GM23248 (cell line): ENCODE results near the gene UPK1A. TPM values are rescaled to one million over a fixed set of nuclear protein-coding genes. Genes with fewer than 3 reads are reported as not detected.

Experiments
- DNase-seq: peaks from one replicate; pipeline ENCODE4 v3.0.0-alpha.2; 2015
- H2AFZ ChIP-seq: fragments of 200-600 bp; sonication (generic); 2 replicates; pipeline ENCODE4 v1.6.1; 2016; ENCODE audit warnings: antibody characterized with exemption
- H3F3A ChIP-seq: fragments of 200-600 bp; sonication (generic); 2 replicates; pipeline ENCODE4 v1.6.1; 2016; ENCODE audit warnings: mild to moderate bottlenecking, antibody characterized with exemption, mixed run types; ENCODE audit not compliant: insufficient read depth
- H3K27ac ChIP-seq: fragments of 200-600 bp; sonication (generic); 2 replicates; pipeline ENCODE4 v1.5.1; 2016; ENCODE audit warnings: mild to moderate bottlenecking
- H3K27me3 ChIP-seq: fragments of 200-600 bp; sonication (generic); replicated peaks from 2 replicates; pipeline ENCODE4 v1.6.1; 2016; ENCODE audit warnings: mild to moderate bottlenecking; ENCODE audit not compliant: insufficient read depth
- H3K36me3 ChIP-seq: fragments of 200-600 bp; sonication (generic); 2 replicates; pipeline ENCODE4 v1.6.1; 2016; ENCODE audit warnings: low read depth, mild to moderate bottlenecking
- H3K4me1 ChIP-seq: fragments of 200-600 bp; sonication (generic); 2 replicates; pipeline ENCODE4 v1.6.1; 2016; ENCODE audit warnings: mild to moderate bottlenecking; ENCODE audit not compliant: insufficient read depth
- H3K4me2 ChIP-seq: fragments of 200-600 bp; sonication (generic); one replicate; pipeline ENCODE4 v1.6.1; 2016; ENCODE audit warnings: mild to moderate bottlenecking; ENCODE audit not compliant: unreplicated experiment
- H3K4me3 ChIP-seq: fragments of 200-600 bp; sonication (generic); 2 replicates; pipeline ENCODE4 v1.5.1; 2016; ENCODE audit warnings: mild to moderate bottlenecking
- H3K79me2 ChIP-seq: fragments of 200-600 bp; sonication (generic); 2 replicates; pipeline ENCODE4 v1.6.1; 2016; ENCODE audit warnings: mild to moderate bottlenecking; ENCODE audit not compliant: insufficient read depth
- H3K9ac ChIP-seq: fragments of 200-600 bp; sonication (generic); 2 replicates; pipeline ENCODE4 v1.6.1; 2016; ENCODE audit warnings: mild to moderate bottlenecking
- H3K9me2 ChIP-seq: fragments of 200-600 bp; sonication (generic); 2 replicates; pipeline ENCODE4 v1.6.1; 2016; ENCODE audit warnings: mixed run types, mild to moderate bottlenecking, moderate library complexity; ENCODE audit not compliant: insufficient read depth
- H3K9me3 ChIP-seq: fragments of 200-600 bp; sonication (generic); one replicate; pipeline ENCODE4 v1.6.1; 2017; ENCODE audit warnings: low read depth
- H4K20me1 ChIP-seq: fragments of 200-600 bp; sonication (generic); 2 replicates; pipeline ENCODE4 v1.6.0; 2016; ENCODE audit not compliant: insufficient read depth
- EZH2 ChIP-seq: fragments of 200-600 bp; sonication (generic); IDR thresholded peaks from 2 replicates; pipeline ENCODE4 v1.6.1; 2018; ENCODE audit warnings: antibody characterized with exemption, mild to moderate bottlenecking; ENCODE audit not compliant: insufficient read depth, poor library complexity, severe bottlenecking
- EZH2phosphoT487 ChIP-seq: fragments of 200-600 bp; sonication (generic); IDR thresholded peaks from 2 replicates; pipeline ENCODE4 v1.6.1; 2018; ENCODE audit warnings: antibody characterized with exemption, moderate library complexity, mild to moderate bottlenecking, low read depth; ENCODE audit not compliant: insufficient read depth
- WGBS, 2 experiments: methylation state at CpG; one replicate each; pipeline ENCODE4 v1.1.6; 2015 to 2017; ENCODE audit warnings: low lambda C conversion rate in 2 of 2, low coverage in 1 of 2; ENCODE audit errors: missing lambda C conversion rate in 2 of 2; 5-methylcytosine and 5-hydroxymethylcytosine counted together
- in situ Hi-C: fragments of 300-500 bp; cut with MboI; formaldehyde crosslinking; loops from 2 replicates; pipeline ENCODE4 v1.15.0; 2020
- polyA plus RNA-seq: library from polyadenylated mRNA; unstranded; fragments of >200 nt; fragmentation: Nextera tagmentation; extraction: Ambion mirVana; gene quantifications from 2 replicates; pipeline ENCODE4 v1.2.1, GENCODE V29; 2016
- total RNA-seq: library from RNA; depleted of rRNA; stranded (reverse); fragments of >200 nt; shearing (Covaris generic); gene quantifications from 2 replicates; pipeline ENCODE4 v1.2.3, GENCODE V29; 2014

UPK1A gene
- total and polyA plus RNA-seq, 2 experiments from 2014 or later, result not detected

- Histone ChIP-seq H3K79me2 (peaks cover 22% of the 10 kb centered on the region), H3K27ac (no peak overlapping the region), H2AFZ (no peak overlapping the region), H3K36me3 (peaks cover 27% of the 10 kb centered on the region; the same call in 1 of the 2 replicates), H3K27me3 (no peaks in the 10 kb centered on the region), H3K4me3 (no peak overlapping the region), H3K9me2 (no peaks in the 10 kb centered on the region), H3F3A (peaks cover 7% of the 10 kb centered on the region; the same call in 1 of the 2 replicates), H4K20me1 (no peaks in the 10 kb centered on the region), H3K9me3 (no peaks in the 10 kb centered on the region), H3K4me1 (no peaks in the 10 kb centered on the region), H3K4me2 (no peak overlapping the region), H3K9ac (no peak overlapping the region)
- 91 to 97% methylated on average over 4 of the region's 4 CpGs for WGBS, 2 experiments
- in situ Hi-C loops, result no loop called here
- DNase-seq, result no peak
- TF ChIP-seq EZH2phosphoT487 (no peak), EZH2 (no peak)
Measured at GRCh38 chr19:35655600-35655999, 10.7 kb upstream of the UPK1A start.

- Histone ChIP-seq H3F3A (peaks cover 16% of the 10 kb centered on the region), H3K9me3 (no peaks in the 10 kb centered on the region), H3K36me3 (peaks cover 27% of the 10 kb centered on the region; the same call in 1 of the 2 replicates), H3K4me2 (no peak overlapping the region), H3K79me2 (peaks cover 11% of the 10 kb centered on the region; the same call in 1 of the 2 replicates), H3K9ac (no peak overlapping the region), H3K9me2 (no peaks in the 10 kb centered on the region), H3K4me1 (no peaks in the 10 kb centered on the region), H2AFZ (no peak overlapping the region), H3K4me3 (no peak overlapping the region), H4K20me1 (no peaks in the 10 kb centered on the region), H3K27me3 (no peaks in the 10 kb centered on the region), H3K27ac (no peak overlapping the region)
- DNase-seq, result no peak
- in situ Hi-C loops, result no loop called here
- WGBS, 2 experiments, result 84 to 88% methylated on average over 6 of the region's 6 CpGs
- TF ChIP-seq EZH2 (no peak), EZH2phosphoT487 (no peak)
Measured at GRCh38 chr19:35656700-35657099, 9.6 kb upstream of the UPK1A start.

- Histone ChIP-seq H3K4me1 (no peaks in the 10 kb centered on the region), H3K4me2 (no peak overlapping the region), H3K27me3 (no peaks in the 10 kb centered on the region), H3F3A (peaks cover 16% of the 10 kb centered on the region), H3K9me3 (no peaks in the 10 kb centered on the region), H3K4me3 (no peak overlapping the region), H3K36me3 (peaks cover 27% of the 10 kb centered on the region; the same call in 1 of the 2 replicates), H2AFZ (no peak overlapping the region), H3K9me2 (no peaks in the 10 kb centered on the region), H3K9ac (no peak overlapping the region), H4K20me1 (no peaks in the 10 kb centered on the region), H3K27ac (no peak overlapping the region), H3K79me2 (peaks cover 3% of the 10 kb centered on the region; the same call in 1 of the 2 replicates)
- in situ Hi-C loops, result no loop called here
- DNase-seq, result peak; percentile 15
- WGBS, 2 experiments, result 91 to 92% methylated on average over 15 of the region's 15 CpGs
- TF ChIP-seq EZH2 (no peak), EZH2phosphoT487 (no peak)
Measured at GRCh38 chr19:35657904-35658700, 8.2 kb upstream of the UPK1A start.

GRCh38 chr19:35661995-35662340, 4.3 kb upstream of the UPK1A start:
- Histone ChIP-seq H3K4me2 (no peak overlapping the region), H2AFZ (no peak overlapping the region), H4K20me1 (no peaks in the 10 kb centered on the region), H3K27ac (no peak overlapping the region), H3K9me3 (no peaks in the 10 kb centered on the region), H3K9me2 (no peaks in the 10 kb centered on the region), H3K4me1 (no peaks in the 10 kb centered on the region), H3K79me2 (no peaks in the 10 kb centered on the region), H3F3A (peaks cover 16% of the 10 kb centered on the region), H3K9ac (no peak overlapping the region), H3K27me3 (no peaks in the 10 kb centered on the region), H3K4me3 (no peak overlapping the region), H3K36me3 (peaks cover 8% of the 10 kb centered on the region; the same call in 1 of the 2 replicates)
- in situ Hi-C loops, result no loop called here
- no peak for DNase-seq
- 98 to 99% methylated on average over 6 of the region's 6 CpGs for WGBS, 2 experiments
- TF ChIP-seq EZH2 (no peak), EZH2phosphoT487 (no peak)
